GM20431 (cell line): Measurements from ENCODE around the gene CDC42BPB.

Experiments
- in situ Hi-C: fragments of 300-500 bp; cut with MseI, MboI; formaldehyde crosslinking; loops from one replicate; pipeline ENCODE4 v1.15.0; 2020; ENCODE audit warnings: low sequenced_read_pairs; ENCODE audit not compliant: unreplicated experiment

CDC42BPB gene

GRCh38 chr14:103001651-103002396, 55.5 kb downstream of the CDC42BPB start:
- in situ Hi-C loops = no loop called here

DNA sequence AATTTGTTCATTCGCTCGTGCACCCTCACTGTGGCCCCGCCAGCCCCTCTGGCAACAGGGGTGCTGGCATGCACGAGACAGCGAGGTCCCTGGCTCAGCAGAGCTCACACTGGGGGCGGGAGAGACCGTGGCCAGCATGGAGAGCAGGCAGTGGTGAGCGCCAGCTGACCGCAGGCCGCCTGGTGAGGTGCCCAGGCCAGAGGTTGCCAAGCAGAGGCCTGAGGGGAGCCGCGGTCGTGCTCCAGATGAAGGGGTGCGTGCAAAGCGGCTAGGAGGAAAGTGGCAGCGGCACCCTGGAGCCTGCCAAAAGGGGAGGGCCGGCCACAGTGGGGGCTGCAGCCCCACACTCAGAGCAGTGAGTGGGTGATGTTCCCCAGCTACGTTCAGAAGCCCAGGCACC, 56.1 kb downstream of the CDC42BPB start:
- in situ Hi-C loops = no loop called here

GRCh38 chr14:103000291-103000921, 56.9 kb downstream of the CDC42BPB start:
- in situ Hi-C loops = no loop called here

DNA sequence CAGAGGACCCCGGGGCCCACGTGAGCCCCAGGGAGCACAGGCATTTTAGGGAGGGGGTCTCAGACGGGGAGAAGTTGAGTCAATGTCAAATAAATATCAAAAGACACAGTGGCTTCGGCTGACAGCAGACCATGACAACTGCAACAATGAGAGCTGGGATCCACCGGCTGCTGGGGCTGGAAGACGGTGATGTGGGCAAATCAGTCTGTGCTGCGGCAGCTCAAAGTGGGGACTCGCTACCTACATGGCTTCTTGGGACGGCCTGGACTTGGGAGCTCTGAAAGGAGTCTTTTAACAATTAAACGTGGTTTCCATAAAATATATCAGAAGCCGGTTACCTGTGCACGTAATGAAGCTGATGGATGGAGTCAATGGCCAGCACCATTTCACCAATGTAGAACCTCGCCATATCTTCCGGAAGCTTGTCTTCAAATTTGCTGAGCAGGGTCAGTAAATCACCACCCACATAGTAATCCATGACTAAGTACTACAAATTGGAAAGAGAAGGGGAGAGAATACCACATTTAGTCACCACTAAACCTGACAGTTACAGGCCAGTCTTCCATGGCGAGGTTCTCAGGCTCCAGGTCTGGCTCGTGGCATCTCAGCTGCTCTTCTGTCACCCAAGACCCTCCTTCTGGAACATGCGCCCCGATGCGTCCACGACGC, 58.0 kb downstream of the CDC42BPB start:
- in situ Hi-C loops = no loop called here

DNA sequence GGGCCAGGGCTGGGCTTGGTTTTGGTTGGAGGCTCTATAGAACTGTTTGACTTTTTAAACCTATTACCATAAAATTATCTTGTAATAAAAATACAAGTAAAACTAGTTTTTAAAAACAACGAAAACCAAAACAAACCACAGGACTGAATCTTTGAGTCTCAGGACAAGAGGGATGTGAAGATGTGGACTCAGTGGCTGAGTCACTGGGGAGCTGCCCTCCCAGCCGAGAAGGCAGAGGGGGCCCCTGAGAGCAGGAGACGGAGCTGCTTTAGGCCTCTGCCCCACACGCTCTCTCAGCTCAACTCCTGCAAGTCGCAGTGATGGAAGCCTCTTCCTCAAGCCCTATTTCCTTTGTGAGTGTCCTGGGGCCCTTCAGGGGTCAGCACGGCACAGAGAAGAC, 59.0 kb downstream of the CDC42BPB start:
- in situ Hi-C loops = no loop called here

GRCh38 chr14:102996941-102997340, 60.4 kb downstream of the CDC42BPB start:
- in situ Hi-C loops = no loop called here

- in situ Hi-C loops = no loop called here
Observed at GRCh38 chr14:102994689-102995088, 62.7 kb downstream of the CDC42BPB start.

DNA sequence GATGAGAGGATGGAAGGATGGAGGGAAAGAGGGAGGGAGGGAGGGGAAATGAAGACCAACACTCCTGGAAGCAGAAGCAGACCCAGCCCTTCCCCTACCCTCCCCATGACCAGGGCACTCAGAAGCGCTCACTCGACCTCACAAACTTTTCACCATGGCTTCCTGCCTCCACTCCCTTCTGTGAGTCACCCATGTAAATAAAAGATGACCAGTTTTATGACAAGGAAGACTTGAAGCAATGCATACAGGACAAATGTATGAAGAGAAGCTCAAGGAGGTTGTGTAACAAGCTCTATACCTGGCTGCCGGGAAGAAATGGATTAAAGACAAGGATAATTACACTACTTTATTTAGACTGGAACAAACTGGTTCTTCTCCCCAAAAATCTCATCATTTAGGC, 63.8 kb downstream of the CDC42BPB start:
- in situ Hi-C loops = no loop called here

GRCh38 chr14:102991376-102991775, 66.0 kb downstream of the CDC42BPB start:
- in situ Hi-C loops = no loop called here

- in situ Hi-C loops = no loop called here
Observed at GRCh38 chr14:102988054-102988453, 69.3 kb downstream of the CDC42BPB start.

DNA sequence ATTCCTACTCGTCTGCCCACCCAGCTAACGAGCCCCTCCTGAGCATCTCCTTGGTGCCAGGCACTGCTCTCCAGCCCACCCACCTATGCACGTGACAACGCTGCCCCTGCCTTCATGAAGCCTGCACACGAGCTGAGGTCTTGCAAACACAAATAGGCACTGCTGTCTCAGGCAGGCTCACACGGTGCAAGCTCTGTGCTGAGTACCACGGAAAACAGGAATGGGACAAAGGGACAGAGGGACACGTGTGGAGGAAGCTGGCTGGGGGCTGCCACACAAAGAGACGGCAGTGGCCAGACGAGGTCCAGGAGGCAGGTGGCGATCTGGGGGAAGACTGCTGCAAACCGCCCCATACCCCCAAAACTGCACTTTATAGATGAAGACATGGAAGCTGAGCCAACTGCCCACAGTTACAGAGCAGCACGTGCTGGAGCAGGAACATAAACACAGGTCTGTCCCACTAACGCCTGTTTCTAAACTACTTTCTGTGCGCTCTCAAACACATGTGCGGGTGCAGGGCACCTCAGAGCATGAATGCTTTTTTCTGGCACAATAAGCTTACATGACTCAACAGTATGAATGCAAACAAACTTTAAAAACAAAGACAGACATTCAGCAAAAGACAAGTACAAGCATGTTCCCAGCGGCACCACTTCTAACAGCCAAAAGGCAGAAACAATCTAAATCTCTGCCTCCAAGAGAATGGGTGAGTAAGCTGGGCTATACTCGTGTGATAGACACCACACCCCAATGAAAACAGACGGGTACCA, 70.4 kb downstream of the CDC42BPB start:
- in situ Hi-C loops = no loop called here

GRCh38 chr14:102985665-102986064, 71.7 kb downstream of the CDC42BPB start:
- in situ Hi-C loops = no loop called here

GRCh38 chr14:102984336-102985102, 72.8 kb downstream of the CDC42BPB start:
- in situ Hi-C loops = no loop called here

DNA sequence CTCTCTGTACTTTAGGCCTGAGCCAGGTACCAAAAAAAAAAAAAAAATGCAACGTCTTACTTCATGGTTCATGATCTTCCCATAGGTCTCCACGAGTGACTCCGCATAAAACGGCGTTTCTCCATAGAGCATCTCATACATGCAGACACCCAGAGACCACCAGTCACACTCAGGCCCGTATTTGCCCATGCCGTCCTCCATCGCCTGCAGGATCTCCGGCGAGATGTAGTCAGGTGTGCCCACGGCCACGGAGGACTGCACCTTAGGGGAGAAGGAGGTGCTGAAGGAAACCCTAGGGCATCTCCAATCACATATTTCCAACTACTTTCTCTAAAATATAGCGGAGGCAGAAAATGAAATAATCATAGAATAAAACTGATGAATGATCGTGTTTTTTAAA, 73.9 kb downstream of the CDC42BPB start:
- in situ Hi-C loops = no loop called here

DNA sequence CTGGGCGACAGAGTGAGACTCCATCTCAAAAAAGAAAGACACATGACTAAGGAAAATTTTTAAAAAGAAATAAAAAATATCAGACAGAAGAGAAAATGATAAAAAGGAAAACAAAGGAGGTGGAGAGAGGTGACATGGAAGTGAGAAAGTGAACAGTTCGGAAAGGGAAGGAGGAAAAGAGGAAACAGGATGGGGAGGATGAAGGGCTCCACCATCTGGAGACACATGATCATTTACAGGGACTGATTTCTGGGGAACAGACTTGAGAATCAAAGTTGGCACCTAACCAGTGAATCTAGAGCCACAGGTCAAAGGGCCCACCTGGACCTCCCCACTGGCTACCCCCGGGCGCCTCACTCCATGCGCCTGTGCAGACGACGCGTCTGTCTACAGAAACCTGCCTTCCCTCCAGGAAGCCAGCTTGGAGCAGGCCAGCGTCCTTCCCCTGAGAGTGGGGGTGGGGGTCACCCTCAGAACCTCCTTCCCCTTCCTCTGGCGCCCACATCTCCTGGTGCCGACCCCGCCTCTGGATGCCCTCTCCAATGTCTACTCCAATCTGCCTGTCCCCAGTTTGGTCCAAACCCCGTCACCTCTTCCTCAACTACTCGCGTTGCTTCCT, 74.4 kb downstream of the CDC42BPB start:
- in situ Hi-C loops = no loop called here

DNA sequence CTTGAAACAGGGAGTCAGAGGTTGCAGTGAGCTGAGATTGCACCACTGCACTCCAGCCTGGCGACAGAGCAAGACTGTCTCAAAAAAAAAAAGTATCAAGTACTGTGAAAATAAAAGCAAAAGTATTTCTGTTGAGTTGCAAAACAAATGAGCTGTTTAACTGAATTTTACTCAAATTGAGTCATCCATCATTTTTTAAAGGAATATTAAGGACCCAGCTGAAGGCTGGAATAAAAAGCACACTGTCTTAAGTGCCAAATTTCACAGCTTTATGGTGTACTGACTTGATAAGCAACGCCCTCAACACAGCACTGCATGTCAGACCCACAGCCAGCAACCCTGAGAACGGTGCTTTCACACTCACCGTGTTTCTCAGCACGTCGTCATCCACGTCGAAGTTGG, 76.9 kb downstream of the CDC42BPB start:
- in situ Hi-C loops = no loop called here

DNA sequence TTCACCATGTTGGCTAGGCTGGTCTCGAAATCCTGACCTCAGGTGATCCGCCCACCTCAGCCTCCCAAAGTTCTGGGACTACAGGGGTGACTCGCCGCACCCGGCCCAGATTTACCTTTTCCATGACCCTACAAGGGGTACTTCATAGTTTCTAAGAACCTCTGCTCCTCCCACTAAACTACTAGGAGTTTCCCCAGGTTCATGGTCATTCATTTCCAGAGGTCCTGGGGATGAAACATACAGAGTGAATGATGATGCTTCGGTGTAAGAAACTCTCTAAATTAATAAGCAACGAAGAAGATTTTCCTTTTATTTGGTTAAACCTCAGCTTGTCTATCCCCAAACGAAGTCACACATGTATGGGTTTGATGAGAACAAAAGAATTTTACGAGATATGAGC, 77.9 kb downstream of the CDC42BPB start:
- in situ Hi-C loops = no loop called here

DNA sequence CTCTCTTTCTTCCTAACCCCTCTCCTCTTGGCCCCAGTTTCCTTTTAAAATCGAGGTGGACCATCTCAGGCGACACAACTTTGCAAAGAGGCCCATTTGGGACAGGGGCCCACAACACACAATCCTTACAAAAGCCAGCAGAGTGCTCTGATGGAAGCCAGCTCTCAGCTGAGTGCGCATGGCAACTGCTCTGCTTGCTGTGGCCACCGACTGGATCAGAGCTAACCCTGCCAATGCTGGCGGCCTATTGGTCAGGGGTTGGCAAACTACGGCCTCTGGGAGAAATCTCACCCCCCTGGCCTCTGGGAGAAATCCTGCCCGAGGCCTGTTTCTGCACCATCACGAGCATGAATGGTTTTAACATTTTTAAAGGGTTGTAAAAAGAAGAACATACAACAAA, 79.9 kb downstream of the CDC42BPB start:
- in situ Hi-C loops = no loop called here

GRCh38 chr14:102975662-102976061, 81.7 kb downstream of the CDC42BPB start:
- in situ Hi-C loops = no loop called here
